SU-DHL-6 (cell line): ENCODE data around the gene TLE1.

Experiments
- H2AFZ ChIP-seq: fragments of 200-600 bp; sonication (generic); 2 replicates; pipeline ENCODE4 v1.6.1; 2014; ENCODE audit warnings: low read depth, mild to moderate bottlenecking, moderate library complexity, mixed read lengths, antibody characterized with exemption, low read length; ENCODE audit not compliant: severe bottlenecking
- H3F3A ChIP-seq: fragments of 200-600 bp; shearing (Covaris generic); 2 replicates; pipeline ENCODE4 v1.6.0; 2016; ENCODE audit warnings: antibody characterized with exemption, mild to moderate bottlenecking; ENCODE audit not compliant: insufficient read depth
- H3K27ac ChIP-seq: fragments of 200-600 bp; sonication (generic); 2 replicates; pipeline ENCODE4 v1.5.1; 2016; ENCODE audit warnings: low read depth, mild to moderate bottlenecking, low read length, moderate library complexity, mixed read lengths
- H3K27me3 ChIP-seq: fragments of 200-600 bp; sonication (generic), shearing (Covaris generic); 2 replicates; pipeline ENCODE4 v1.6.0; 2014; ENCODE audit warnings: mild to moderate bottlenecking, low read length
- H3K36me3 ChIP-seq: fragments of 200-600 bp; sonication (generic); 2 replicates; pipeline ENCODE4 v1.6.1; 2014; ENCODE audit warnings: mild to moderate bottlenecking, low read length, mixed read lengths
- H3K4me2 ChIP-seq: fragments of 300-600, 200-600 bp; shearing (Covaris generic), sonication (generic); 2 replicates; pipeline ENCODE4 v1.6.0; 2014; ENCODE audit warnings: low read length, low read depth, mild to moderate bottlenecking; ENCODE audit not compliant: poor library complexity, severe bottlenecking
- H3K4me3 ChIP-seq: fragments of 200-600 bp; sonication (generic); 2 replicates; pipeline ENCODE4 v1.5.1; 2014; ENCODE audit warnings: antibody characterized with exemption, low read length, mild to moderate bottlenecking, mixed read lengths; ENCODE audit not compliant: insufficient read depth, poor library complexity, severe bottlenecking
- H3K79me2 ChIP-seq: fragments of 200-600 bp; sonication (generic); 2 replicates; pipeline ENCODE4 v1.6.1; 2014; ENCODE audit warnings: mild to moderate bottlenecking, low read length, moderate library complexity; ENCODE audit not compliant: insufficient read depth
- H3K9ac ChIP-seq: fragments of 200-600 bp; sonication (generic); 2 replicates; pipeline ENCODE4 v1.7.0; 2014; ENCODE audit warnings: mild to moderate bottlenecking, low read length
- H3K9me2 ChIP-seq: fragments of 200-600 bp; sonication (generic); replicated peaks from 2 replicates; pipeline ENCODE4 v1.6.1; 2014; ENCODE audit warnings: low read length; ENCODE audit not compliant: insufficient read depth
- H3K9me3 ChIP-seq: fragments of 200-600 bp; sonication (generic); 2 replicates; pipeline ENCODE4 v1.6.1; 2014; ENCODE audit warnings: low read length, mixed read lengths; ENCODE audit not compliant: insufficient read depth
- H4K20me1 ChIP-seq: fragments of 200-600 bp; sonication (generic); 2 replicates; pipeline ENCODE4 v1.6.1; 2014; ENCODE audit warnings: low read depth, mild to moderate bottlenecking, antibody characterized with exemption, low read length, moderate library complexity, mixed read lengths
- CTCF ChIP-seq: fragments of 200-600 bp; sonication (generic); IDR thresholded peaks from one replicate; pipeline ENCODE4 v1.5.1; 2017; ENCODE audit warnings: antibody characterized with exemption, mild to moderate bottlenecking, low read length, moderate library complexity; ENCODE audit not compliant: insufficient read depth, poor library complexity, severe bottlenecking
- EZH2phosphoT487 ChIP-seq: fragments of 200-600 bp; sonication (generic), shearing (Covaris generic); conservative IDR thresholded peaks from 2 replicates; pipeline ENCODE4 v1.6.1; 2018; ENCODE audit warnings: mild to moderate bottlenecking, antibody characterized with exemption, low read length, moderate library complexity, mixed read lengths

Gene TLE1

GRCh38 chr9:81548911-81549310, 140.4 kb downstream of the TLE1 start:
- no peak overlapping the region for H3K4me3 ChIP-seq
- TF ChIP-seq EZH2phosphoT487 (no peak), CTCF (no peak)
- H2AFZ ChIP-seq: no peak overlapping the region
- H3F3A ChIP-seq: no peaks in the 10 kb centered on the region
- H3K9me2 ChIP-seq: no peaks in the 10 kb centered on the region
- no peak overlapping the region for H3K4me2 ChIP-seq
- no peaks in the 10 kb centered on the region for H3K79me2 ChIP-seq
- no peaks in the 10 kb centered on the region for H3K36me3 ChIP-seq
- H3K27ac ChIP-seq: no peak overlapping the region
- no peaks in the 10 kb centered on the region for H4K20me1 ChIP-seq
- no peaks in the 10 kb centered on the region for H3K9me3 ChIP-seq
- no peak overlapping the region for H3K9ac ChIP-seq
- H3K27me3 ChIP-seq: no peaks in the 10 kb centered on the region

GRCh38 chr9:81546489-81546888, 142.9 kb downstream of the TLE1 start:
- Histone ChIP-seq H4K20me1 (no peaks in the 10 kb centered on the region), H3K36me3 (no peaks in the 10 kb centered on the region), H2AFZ (no peak overlapping the region), H3K4me2 (no peak overlapping the region), H3F3A (no peaks in the 10 kb centered on the region), H3K9me2 (no peaks in the 10 kb centered on the region), H3K27me3 (no peaks in the 10 kb centered on the region), H3K4me3 (no peak overlapping the region), H3K79me2 (no peaks in the 10 kb centered on the region), H3K9me3 (no peaks in the 10 kb centered on the region), H3K9ac (no peak overlapping the region), H3K27ac (no peak overlapping the region)
- TF ChIP-seq CTCF (no peak), EZH2phosphoT487 (no peak)

- Histone ChIP-seq H3K9ac (no peak overlapping the region), H2AFZ (no peak overlapping the region), H3K79me2 (no peaks in the 10 kb centered on the region), H3K27ac (no peak overlapping the region), H3F3A (no peaks in the 10 kb centered on the region), H3K36me3 (no peaks in the 10 kb centered on the region), H4K20me1 (no peaks in the 10 kb centered on the region), H3K9me2 (no peaks in the 10 kb centered on the region), H3K4me2 (no peak overlapping the region), H3K9me3 (no peaks in the 10 kb centered on the region), H3K4me3 (no peak overlapping the region), H3K27me3 (no peaks in the 10 kb centered on the region)
- no peak for TF ChIP-seq EZH2phosphoT487
These were observed 145.7 kb downstream of the TLE1 start for GRCh38 chr9:81543695-81544094.

GRCh38 chr9:81542118-81542889, 147.0 kb downstream of the TLE1 start:
- TF ChIP-seq CTCF (no peak), EZH2phosphoT487 (no peak)
- Histone ChIP-seq H3K79me2 (no peaks in the 10 kb centered on the region), H3K9me2 (no peaks in the 10 kb centered on the region; the same call in 1 of the 2 replicates), H2AFZ (no peak overlapping the region), H3K9me3 (no peaks in the 10 kb centered on the region), H3K27me3 (no peaks in the 10 kb centered on the region), H3K4me3 (no peak overlapping the region), H3F3A (no peaks in the 10 kb centered on the region), H3K9ac (no peak overlapping the region), H4K20me1 (no peaks in the 10 kb centered on the region), H3K4me2 (no peak overlapping the region), H3K36me3 (no peaks in the 10 kb centered on the region), H3K27ac (no peak overlapping the region)
